Measurements from ENCODE around the gene ASAP3. TPM values are rescaled to one million over a fixed set of nuclear protein-coding genes. Genes with fewer than 3 reads are reported as not detected.

The ASAP3 gene
- total and polyA plus RNA-seq, 8 donors, result 24.9 to 228 (median 30.5) TPM

DNA sequence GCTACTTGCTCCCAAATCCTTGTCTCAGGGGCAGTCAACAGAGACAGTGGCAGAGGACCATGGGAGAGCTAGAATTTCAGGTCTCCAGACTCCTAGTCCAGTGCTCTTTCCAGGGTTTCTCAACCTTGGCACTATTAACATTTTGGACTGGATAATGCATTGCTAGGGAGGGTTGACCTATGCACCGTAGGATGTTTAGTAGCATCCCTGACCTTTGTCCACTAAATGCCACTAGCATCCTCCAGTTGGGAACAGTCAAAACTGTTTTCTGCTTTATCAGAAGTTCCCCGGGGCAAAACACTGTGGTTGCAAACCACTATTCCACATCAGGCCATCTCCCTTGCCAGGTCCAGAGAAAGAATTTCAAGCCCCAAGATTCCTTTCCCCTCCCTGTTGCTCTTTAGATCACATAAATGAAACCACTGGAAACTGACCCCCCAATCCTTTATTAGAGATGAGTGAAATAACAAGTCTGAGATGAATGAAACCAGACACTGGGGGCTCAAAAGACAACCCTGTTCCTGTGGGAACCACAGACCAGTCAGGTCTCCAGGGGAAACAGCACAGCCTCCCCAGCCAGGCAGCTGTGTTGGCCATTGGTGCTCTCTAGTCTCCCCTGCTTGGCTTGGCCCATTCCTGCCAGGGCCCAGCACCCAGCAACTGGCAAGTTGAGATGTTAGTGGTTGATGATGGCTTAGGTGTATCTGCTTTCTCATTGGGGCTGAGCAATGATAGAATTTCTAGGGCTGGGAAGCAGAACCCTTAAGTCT, 55.7 kb downstream of the ASAP3 start:
- Histone ChIP-seq H3K4me3 (no peak overlapping the region), H3K27me3 (peaks cover 0 to 21% (median 6%) of the 10 kb centered on the region in 3 donors), H3K27ac (no peak overlapping the region), H3K4me1 (peaks cover 7 to 23% (median 20%) of the 10 kb centered on the region in 4 donors), H3K36me3 (peaks cover 25 to 54% (median 49%) of the 10 kb centered on the region in 4 donors), H3K9me3 (no peaks in the 10 kb centered on the region)
- no peak for DNase-seq
- 78 to 95% (median 81%) methylated on average over 2 of the region's 2 CpGs for WGBS, 5 donors
- intact Hi-C loops (cut with DNase I; ENCODE audit: low total_unique reads), result no loop called here
- TF ChIP-seq POLR2AphosphoS5 (IDR thresholded peaks at IDR 0.05), result no peak
- TF ChIP-seq EP300 (IDR thresholded peaks at IDR 0.05), result no peak
- no peak for TF ChIP-seq POLR2A (IDR thresholded peaks at IDR 0.05)
- TF ChIP-seq, protein P1, sequence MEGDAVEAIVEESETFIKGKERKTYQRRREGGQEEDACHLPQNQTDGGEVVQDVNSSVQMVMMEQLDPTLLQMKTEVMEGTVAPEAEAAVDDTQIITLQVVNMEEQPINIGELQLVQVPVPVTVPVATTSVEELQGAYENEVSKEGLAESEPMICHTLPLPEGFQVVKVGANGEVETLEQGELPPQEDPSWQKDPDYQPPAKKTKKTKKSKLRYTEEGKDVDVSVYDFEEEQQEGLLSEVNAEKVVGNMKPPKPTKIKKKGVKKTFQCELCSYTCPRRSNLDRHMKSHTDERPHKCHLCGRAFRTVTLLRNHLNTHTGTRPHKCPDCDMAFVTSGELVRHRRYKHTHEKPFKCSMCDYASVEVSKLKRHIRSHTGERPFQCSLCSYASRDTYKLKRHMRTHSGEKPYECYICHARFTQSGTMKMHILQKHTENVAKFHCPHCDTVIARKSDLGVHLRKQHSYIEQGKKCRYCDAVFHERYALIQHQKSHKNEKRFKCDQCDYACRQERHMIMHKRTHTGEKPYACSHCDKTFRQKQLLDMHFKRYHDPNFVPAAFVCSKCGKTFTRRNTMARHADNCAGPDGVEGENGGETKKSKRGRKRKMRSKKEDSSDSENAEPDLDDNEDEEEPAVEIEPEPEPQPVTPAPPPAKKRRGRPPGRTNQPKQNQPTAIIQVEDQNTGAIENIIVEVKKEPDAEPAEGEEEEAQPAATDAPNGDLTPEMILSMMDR (IDR thresholded peaks at IDR 0.05), result no peak

DNA sequence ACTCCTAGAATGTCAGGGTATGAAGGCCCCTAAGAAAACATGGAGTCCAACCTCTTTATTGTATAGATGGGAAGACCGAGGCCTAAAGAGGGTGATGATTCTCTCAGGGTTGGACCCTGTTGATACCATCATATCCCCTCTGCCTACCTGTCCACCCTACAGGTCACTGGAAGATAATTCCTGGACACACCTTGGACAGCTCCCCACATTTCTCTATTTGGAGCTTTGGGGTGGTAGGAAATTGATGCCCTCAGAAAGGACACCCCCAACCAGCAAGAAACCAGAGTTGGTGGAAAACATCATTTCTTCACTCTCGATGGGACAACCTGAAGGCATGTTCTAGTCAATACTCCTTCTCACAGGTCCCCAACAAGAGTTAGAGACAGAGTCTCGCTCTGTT, 56.4 kb downstream of the ASAP3 start:
- Histone ChIP-seq H3K27me3 (peaks cover 0 to 21% (median 6%) of the 10 kb centered on the region in 3 donors), H3K9me3 (no peaks in the 10 kb centered on the region), H3K4me1 (peaks cover 14 to 30% (median 28%) of the 10 kb centered on the region in 4 donors), H3K4me3 (no peak overlapping the region), H3K27ac (no peak overlapping the region), H3K36me3 (peaks cover 17 to 46% (median 42%) of the 10 kb centered on the region in 4 donors)
- TF ChIP-seq POLR2AphosphoS5 (IDR thresholded peaks at IDR 0.05), result no peak
- TF ChIP-seq EP300 (IDR thresholded peaks at IDR 0.05), result no peak
- TF ChIP-seq, protein P1 (IDR thresholded peaks at IDR 0.05), result no peak
- no peak for TF ChIP-seq POLR2A (IDR thresholded peaks at IDR 0.05)
- WGBS, 5 donors, result 93 to 100% (median 97%) methylated on average over 3 of the region's 3 CpGs
- intact Hi-C loops (cut with DNase I; ENCODE audit: low total_unique reads), result no loop called here
- DNase-seq, result no peak

DNA sequence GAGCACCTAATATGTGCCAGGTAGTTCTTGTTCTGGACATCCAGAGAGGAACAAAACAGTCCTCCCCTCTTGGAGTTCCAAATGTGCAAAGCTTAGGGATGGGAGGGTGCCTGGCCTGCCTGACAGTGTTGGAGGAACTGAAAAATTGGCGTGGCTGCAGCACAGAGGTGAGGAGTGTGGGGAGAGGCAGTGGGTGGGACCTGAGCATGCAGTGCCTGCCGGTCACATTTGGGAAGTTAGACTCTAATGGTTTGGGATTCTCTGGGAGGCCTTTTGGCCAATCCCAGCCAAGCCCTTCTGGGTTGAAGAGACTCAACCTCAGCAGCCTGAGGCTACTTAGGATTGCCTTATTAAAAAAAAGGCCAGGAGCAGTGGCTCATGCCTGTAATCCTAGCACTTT, 57.2 kb downstream of the ASAP3 start:
- WGBS, 5 donors, result 21 to 84% (median 43%) methylated on average over 2 of the region's 2 CpGs
- TF ChIP-seq EP300 (IDR thresholded peaks at IDR 0.05), result no peak
- TF ChIP-seq, protein P1 (IDR thresholded peaks at IDR 0.05), result no peak
- TF ChIP-seq POLR2A (IDR thresholded peaks at IDR 0.05), result no peak
- no peak for TF ChIP-seq POLR2AphosphoS5 (IDR thresholded peaks at IDR 0.05)
- no peak for DNase-seq
- no peak overlapping the region for H3K27ac ChIP-seq
- peaks cover 0 to 21% (median 6%) of the 10 kb centered on the region in 3 donors for H3K27me3 ChIP-seq
- H3K4me1 ChIP-seq, result peaks cover 22 to 38% (median 35%) of the 10 kb centered on the region in 4 donors
- intact Hi-C loops (cut with DNase I; ENCODE audit: low total_unique reads), result no loop called here
- H3K36me3 ChIP-seq, result peaks cover 10 to 39% (median 35%) of the 10 kb centered on the region in 4 donors
- H3K4me3 ChIP-seq, result no peak overlapping the region
- H3K9me3 ChIP-seq, result no peaks in the 10 kb centered on the region

DNA sequence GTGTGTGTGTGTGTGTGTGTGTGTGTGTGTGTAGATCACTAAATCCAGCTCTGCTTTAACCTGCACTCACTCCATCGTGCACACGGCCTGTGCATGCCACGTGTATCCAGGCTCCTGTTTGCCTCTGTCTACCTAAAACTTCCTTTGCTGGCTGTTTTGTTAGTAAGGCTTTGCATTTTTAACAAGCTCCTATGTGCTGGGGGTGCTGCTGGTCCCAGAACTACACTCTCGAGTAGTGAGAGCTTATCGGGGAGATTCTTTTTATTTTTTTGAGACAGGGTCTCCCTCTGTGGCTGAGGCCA, 58.8 kb downstream of the ASAP3 start:
- TF ChIP-seq POLR2A (IDR thresholded peaks at IDR 0.05), result no peak
- no peak for TF ChIP-seq POLR2AphosphoS5 (IDR thresholded peaks at IDR 0.05)
- no peak for TF ChIP-seq EP300 (IDR thresholded peaks at IDR 0.05)
- TF ChIP-seq, protein P1 (IDR thresholded peaks at IDR 0.05), result no peak
- intact Hi-C loops (cut with DNase I; ENCODE audit: low total_unique reads), result no loop called here
- no peak for DNase-seq
- Histone ChIP-seq H3K4me1 (peaks cover 32 to 54% (median 50%) of the 10 kb centered on the region in 4 donors), H3K36me3 (peaks cover 0 to 22% (median 18%) of the 10 kb centered on the region in 4 donors), H3K9me3 (no peaks in the 10 kb centered on the region), H3K27me3 (peaks cover 0 to 21% (median 6%) of the 10 kb centered on the region in 3 donors), H3K4me3 (peak overlapping the region; percentile 60 to 82 (median 68)), H3K27ac (peak overlapping the region; percentile 86 to 94 (median 87))
- 11 to 35% (median 23%) methylated on average over 2 to 5 of the region's 5 CpGs for WGBS, 5 donors
